AG04450 (cell line): ENCODE data around the gene TNRC6B. TPM values are rescaled to one million over a fixed set of nuclear protein-coding genes. Genes with fewer than 3 reads are reported as not detected.

Experiments used
- CTCF ChIA-PET: fragments of 300-600, 350-600 bp; formaldehyde crosslinking; extraction: SDS; loops from one replicate; lab custom pipeline; 2022; ENCODE audit warnings: antibody characterized with exemption, inconsistent platforms; lab: Charles Lee
- POLR2A ChIA-PET: fragments of 350-600 bp; formaldehyde crosslinking; extraction: SDS; loops from one replicate; lab custom pipeline; 2021; ENCODE audit warnings: antibody characterized with exemption, inconsistent platforms; lab: Yijun Ruan, JAX
- DNase-seq: peaks from one replicate; pipeline ENCODE4 v3.0.0-alpha.2; 2011; ENCODE audit warnings: low read depth, low spot score
- H3K27ac ChIP-seq: one replicate; pipeline ENCODE4 v1.5.1; 2012; ENCODE audit warnings: low read depth, low read length, control low read depth
- H3K27me3 ChIP-seq: one replicate; pipeline ENCODE4 v1.6.0; 2012; ENCODE audit warnings: low read length; ENCODE audit not compliant: control insufficient read depth, insufficient read depth
- H3K4me3 ChIP-seq: 2 replicates; pipeline ENCODE4 v1.5.1; 2011; ENCODE audit warnings: mild to moderate bottlenecking, low read depth, low read length, control low read depth
- H3K9me3 ChIP-seq: 2 replicates; pipeline ENCODE4 v1.5.1; 2012; ENCODE audit warnings: low read length; ENCODE audit not compliant: control insufficient read depth, insufficient read depth
- CTCF ChIP-seq: IDR thresholded peaks from 2 replicates; pipeline ENCODE4 v1.5.1; 2011; ENCODE audit warnings: low read depth, low read length, control low read depth, inconsistent platforms
- polyA plus RNA-seq: library from polyadenylated mRNA; depleted of rRNA; stranded (reverse); fragments of >200 nt; gene quantifications from 2 replicates; pipeline ENCODE4 v1.2.3, GENCODE V29; 2011

TNRC6B gene
- polyA plus RNA-seq, 1 experiment, result 6.6 TPM

DNA sequence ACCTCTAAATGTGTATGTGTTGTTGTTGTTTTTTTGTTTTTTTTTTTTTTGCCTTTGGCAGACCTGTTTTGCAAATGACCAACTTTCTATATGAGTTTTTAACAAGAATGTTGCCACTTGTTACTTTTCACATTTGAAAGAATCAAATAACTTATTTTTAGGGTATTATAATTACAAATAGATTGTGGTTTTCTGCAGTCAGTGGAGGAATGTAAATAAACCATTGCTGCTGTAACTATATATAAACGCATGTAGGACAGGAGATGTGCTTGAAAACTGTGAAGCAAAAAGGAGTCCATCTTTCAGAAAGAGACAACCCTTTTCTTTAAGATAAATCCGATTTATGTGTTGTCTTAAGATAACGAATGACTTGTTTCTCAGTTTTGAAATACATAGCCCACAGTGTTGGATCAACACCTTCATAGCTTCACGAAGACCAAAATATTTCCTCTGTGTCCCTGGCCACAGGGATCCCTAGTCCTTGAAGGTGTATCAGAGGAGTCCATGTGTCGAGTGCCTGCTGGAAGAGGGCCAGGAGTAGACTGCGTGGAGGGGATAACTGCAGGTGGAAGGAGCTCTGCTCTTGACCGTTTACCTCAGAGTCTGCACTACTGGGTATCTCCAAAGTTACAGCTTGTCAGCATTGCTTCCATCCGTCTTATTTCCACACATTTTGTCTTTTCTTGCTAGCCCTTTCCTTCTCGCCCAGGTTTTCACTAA lies 24.7 kb downstream of the TNRC6B start:
- CTCF ChIA-PET, result interaction anchor here (0.6 to 1.4 kb wide), 2 partner anchors 9 to 1011 kb away, joined by 3 to 7 read pairs; no protein-coding TSS in a partner anchor
- Histone ChIP-seq H3K9me3 (no peaks in the 10 kb centered on the region), H3K4me3 (no peak overlapping the region), H3K27ac (no peak overlapping the region), H3K27me3 (no peaks in the 10 kb centered on the region)
- no peak for DNase-seq
- POLR2A ChIA-PET, result interaction anchor here (1.1 to 1.8 kb wide), 2 partner anchors 23 to 25 kb away, joined by 4 to 5 read pairs; partner anchors contain the start of gene TNRC6B
- no peak for TF ChIP-seq CTCF

- Histone ChIP-seq H3K9me3 (no peaks in the 10 kb centered on the region), H3K4me3 (no peak overlapping the region), H3K27me3 (no peaks in the 10 kb centered on the region), H3K27ac (no peak overlapping the region)
- ChIA-PET POLR2A (interaction anchor here (1.1 to 1.8 kb wide), 2 partner anchors 24 to 26 kb away, joined by 4 to 5 read pairs; partner anchors contain the start of gene TNRC6B), CTCF (interaction anchor here (1.4 kb wide), 1 partner anchor 10 kb away, joined by 7 read pairs; no protein-coding TSS in a partner anchor)
- DNase-seq, result no peak
- no peak for TF ChIP-seq CTCF
Measured at GRCh38 chr22:40203572-40203971, 25.8 kb downstream of the TNRC6B start.

GRCh38 chr22:40204321-40205116 lies 26.8 kb downstream of the TNRC6B start:
- Histone ChIP-seq H3K27me3 (no peaks in the 10 kb centered on the region), H3K27ac (no peak overlapping the region), H3K9me3 (no peaks in the 10 kb centered on the region), H3K4me3 (no peak overlapping the region)
- DNase-seq, result no peak
- no peak for TF ChIP-seq CTCF
- ChIA-PET POLR2A (interaction anchor here (1.0 to 1.3 kb wide), 3 partner anchors 8 to 27 kb away, joined by 3 to 4 read pairs (median 4); partner anchors contain the start of gene TNRC6B), CTCF (no interaction called here)

DNA sequence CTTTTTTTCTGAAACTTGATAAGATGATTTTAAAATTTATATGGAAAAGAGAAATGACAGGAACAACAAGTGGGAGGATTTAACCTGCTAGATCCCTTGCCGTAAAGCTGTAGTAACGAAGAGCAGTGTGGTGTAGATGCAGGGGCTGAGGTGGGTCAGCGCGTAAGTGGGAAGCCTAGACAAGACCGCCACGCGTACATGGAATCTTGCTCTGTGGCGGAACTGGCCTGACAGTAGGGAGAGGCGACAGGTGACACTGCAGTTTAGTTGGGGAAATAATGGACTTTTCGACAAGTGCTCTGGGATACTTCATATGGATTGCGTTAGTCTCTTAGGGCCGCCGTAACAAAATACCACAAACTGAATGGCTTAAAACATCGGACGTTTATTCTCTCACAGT lies 28.8 kb downstream of the TNRC6B start:
- ChIA-PET CTCF (no interaction called here), POLR2A (no interaction called here)
- TF ChIP-seq CTCF, result no peak
- no peak for DNase-seq
- H3K27me3 ChIP-seq, result no peaks in the 10 kb centered on the region
- H3K27ac ChIP-seq, result no peak overlapping the region
- H3K9me3 ChIP-seq, result no peaks in the 10 kb centered on the region
- no peak overlapping the region for H3K4me3 ChIP-seq

- TF ChIP-seq CTCF, result no peak
- H3K27me3 ChIP-seq, result no peaks in the 10 kb centered on the region
- H3K27ac ChIP-seq, result no peak overlapping the region
- ChIA-PET CTCF (no interaction called here), POLR2A (no interaction called here)
- DNase-seq, result no peak
- H3K4me3 ChIP-seq, result no peak overlapping the region
- no peaks in the 10 kb centered on the region for H3K9me3 ChIP-seq
Measured at GRCh38 chr22:40210818-40211217, 33.1 kb downstream of the TNRC6B start.
